Right lobe of liver (tissue), 4 donors: ENCODE measurements around the gene CDKAL1.

ENCODE experiments used
- POLR2A ChIP-seq: fragments of 450-650 bp; IDR thresholded peaks from one replicate; pipeline ENCODE4 v1.6.1; 2017; ENCODE audit warnings: antibody characterized with exemption, mild to moderate bottlenecking
- TF ChIP-seq, protein P1 (sequence below), 4 donors: fragments of 200-600 bp in 3 of 4; fragments of 450-650 bp in 1 of 4; IDR thresholded peaks; one replicate each; pipeline versions ENCODE4 v1.5.1 to v1.8.0; 2016 to 2022; ENCODE audit warnings: antibody characterized with exemption in 4 of 4, mild to moderate bottlenecking in 2 of 4
- donor health status: DM: no; HTN: no; CAD: no.
- donor health status: DM: no; HTN: no; CAD: no.
- donor health status: DM: no; HTN: yes; CAD: no.

DNA sequence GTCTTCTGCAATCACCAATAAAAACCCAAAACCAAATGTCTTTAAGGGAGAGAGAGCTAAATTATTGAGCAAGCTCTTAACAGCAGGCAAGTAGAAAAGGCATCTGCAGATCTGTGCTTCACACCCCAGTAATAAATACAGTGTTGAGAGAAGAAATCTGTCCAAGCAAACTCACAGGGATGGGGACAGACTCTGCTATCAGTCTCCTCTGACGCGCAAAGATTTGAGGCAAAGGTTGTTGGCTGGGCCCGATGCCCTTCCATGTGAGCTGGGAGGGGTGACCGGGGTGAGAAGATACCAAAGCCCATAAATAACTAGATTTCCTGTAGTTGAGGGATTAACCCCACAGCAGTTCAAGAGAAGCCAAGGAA is 744.1 kb downstream of the CDKAL1 start:
- no peak for TF ChIP-seq POLR2A
- TF ChIP-seq, protein P1, sequence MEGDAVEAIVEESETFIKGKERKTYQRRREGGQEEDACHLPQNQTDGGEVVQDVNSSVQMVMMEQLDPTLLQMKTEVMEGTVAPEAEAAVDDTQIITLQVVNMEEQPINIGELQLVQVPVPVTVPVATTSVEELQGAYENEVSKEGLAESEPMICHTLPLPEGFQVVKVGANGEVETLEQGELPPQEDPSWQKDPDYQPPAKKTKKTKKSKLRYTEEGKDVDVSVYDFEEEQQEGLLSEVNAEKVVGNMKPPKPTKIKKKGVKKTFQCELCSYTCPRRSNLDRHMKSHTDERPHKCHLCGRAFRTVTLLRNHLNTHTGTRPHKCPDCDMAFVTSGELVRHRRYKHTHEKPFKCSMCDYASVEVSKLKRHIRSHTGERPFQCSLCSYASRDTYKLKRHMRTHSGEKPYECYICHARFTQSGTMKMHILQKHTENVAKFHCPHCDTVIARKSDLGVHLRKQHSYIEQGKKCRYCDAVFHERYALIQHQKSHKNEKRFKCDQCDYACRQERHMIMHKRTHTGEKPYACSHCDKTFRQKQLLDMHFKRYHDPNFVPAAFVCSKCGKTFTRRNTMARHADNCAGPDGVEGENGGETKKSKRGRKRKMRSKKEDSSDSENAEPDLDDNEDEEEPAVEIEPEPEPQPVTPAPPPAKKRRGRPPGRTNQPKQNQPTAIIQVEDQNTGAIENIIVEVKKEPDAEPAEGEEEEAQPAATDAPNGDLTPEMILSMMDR (IDR thresholded peaks at IDR 0.05) = no peak
